Measurements from ENCODE around the gene MCUB. TPM values are rescaled to one million over a fixed set of nuclear protein-coding genes. Genes with fewer than 3 reads are reported as not detected.

Gene MCUB
- total RNA-seq, 1 experiment from 2014 or later, result 24.1 TPM

DNA sequence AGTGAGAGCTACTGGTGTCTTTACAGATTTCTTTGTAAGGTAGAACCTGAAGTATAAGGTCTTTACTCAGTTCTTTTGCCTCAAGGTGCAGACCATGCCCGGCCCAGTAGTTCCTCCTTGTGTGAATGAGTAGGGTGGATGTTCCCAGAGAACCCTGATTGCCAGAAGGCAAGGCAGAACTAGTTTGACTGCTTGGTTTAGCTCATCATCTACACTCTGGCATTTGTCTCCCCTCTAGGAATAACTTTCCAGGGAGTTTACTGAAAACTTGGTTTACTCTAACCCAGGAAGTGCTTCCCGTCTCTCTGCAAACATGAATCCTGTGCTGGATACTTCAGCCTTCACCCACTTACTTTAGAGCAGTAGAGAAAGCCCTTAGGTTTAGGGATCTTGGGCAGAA is 29.1 kb downstream of the MCUB start:
- H3K4me3 ChIP-seq (ENCODE audit: low read depth in 2 of 2, low read length in 2 of 2), result no peak overlapping the region
- DNase-seq (ENCODE audit: low read depth, low spot score) (no peak), ATAC-seq (no peak)
- intact Hi-C loops (cut with micrococcal nuclease; ENCODE audit: unreplicated experiment) (no loop called here), in situ Hi-C loops (cut with HindIII; ENCODE audit: low pct_unique_long_range_greater_than_20kb, low sequenced_read_pairs) (no loop called here)
- CTCF ChIA-PET, result no interaction called here
- no peak for TF ChIP-seq TCF7L2 (IDR thresholded peaks at IDR 0.05; ENCODE audit: low read depth, low read length)
- TF ChIP-seq REST (IDR thresholded peaks at IDR 0.05; ENCODE audit: insufficient read depth in 1 of 2, low read depth in 2 of 2, low read length in 1 of 2), result no peak
- TF ChIP-seq POLR2AphosphoS5 (IDR thresholded peaks at IDR 0.05; ENCODE audit: low read depth, low read length), result no peak
- no peak for TF ChIP-seq CTCF (IDR thresholded peaks at IDR 0.05)
- TF ChIP-seq SIN3A (IDR thresholded peaks at IDR 0.05; ENCODE audit: borderline replicate concordance, insufficient read depth, low read depth, low read length), result no peak
- H3K36me3 ChIP-seq (ENCODE audit: control insufficient read depth, insufficient read depth, low read length), result no peaks in the 10 kb centered on the region
- no peaks in the 10 kb centered on the region for H3K27me3 ChIP-seq (ENCODE audit: control insufficient read depth, insufficient read depth, low read length)
- H3K4me1 ChIP-seq (ENCODE audit: control insufficient read depth, insufficient read depth, low read length), result no peaks in the 10 kb centered on the region
- no peaks in the 10 kb centered on the region for H3K9me3 ChIP-seq (ENCODE audit: control insufficient read depth, insufficient read depth, low read depth, low read length)
- no TSS peak for BruUV-seq (replicated peaks)
- no peak overlapping the region for H3K27ac ChIP-seq (ENCODE audit: low read length)
- POLR2A ChIA-PET, result interaction anchor here (0.6 kb wide), 1 partner anchor 213 kb away, joined by 7 read pairs; no protein-coding TSS in a partner anchor

DNA sequence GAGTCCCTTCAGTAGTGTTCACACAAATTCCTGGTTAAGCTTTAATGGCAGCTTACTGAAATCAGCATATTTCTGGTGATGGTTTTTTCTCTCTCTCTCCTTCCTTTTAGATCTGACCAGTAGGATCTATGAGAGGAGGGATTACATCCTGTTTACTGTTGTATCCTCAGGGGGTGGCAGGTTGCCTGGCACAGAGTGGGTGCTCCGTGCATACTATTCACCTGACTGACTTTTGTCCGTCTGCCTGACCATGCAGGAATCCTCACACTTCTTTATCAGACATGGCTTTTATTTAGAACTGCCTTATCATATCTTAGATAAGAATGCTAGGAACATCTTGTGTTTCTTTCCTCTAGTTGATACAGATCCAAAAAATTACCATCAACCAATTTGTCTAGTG is 29.6 kb downstream of the MCUB start:
- Histone ChIP-seq H3K27ac (ENCODE audit: low read length) (no peak overlapping the region), H3K4me1 (ENCODE audit: control insufficient read depth, insufficient read depth, low read length) (no peaks in the 10 kb centered on the region), H3K27me3 (ENCODE audit: control insufficient read depth, insufficient read depth, low read length) (no peaks in the 10 kb centered on the region), H3K9me3 (ENCODE audit: control insufficient read depth, insufficient read depth, low read depth, low read length) (no peaks in the 10 kb centered on the region), H3K36me3 (ENCODE audit: control insufficient read depth, insufficient read depth, low read length) (no peaks in the 10 kb centered on the region), H3K4me3 (ENCODE audit: low read depth in 2 of 2, low read length in 2 of 2) (no peak overlapping the region)
- ChIA-PET CTCF (no interaction called here), POLR2A (interaction anchor here (0.6 kb wide), 1 partner anchor 214 kb away, joined by 7 read pairs; no protein-coding TSS in a partner anchor)
- ATAC-seq (no peak), DNase-seq (ENCODE audit: low read depth, low spot score) (no peak)
- in situ Hi-C loops (cut with HindIII; ENCODE audit: low pct_unique_long_range_greater_than_20kb, low sequenced_read_pairs), result no loop called here
- intact Hi-C loops (cut with micrococcal nuclease; ENCODE audit: unreplicated experiment), result no loop called here
- BruUV-seq (replicated peaks), result no TSS peak
- TF ChIP-seq REST (IDR thresholded peaks at IDR 0.05; ENCODE audit: insufficient read depth in 1 of 2, low read depth in 2 of 2, low read length in 1 of 2) (no peak), SIN3A (IDR thresholded peaks at IDR 0.05; ENCODE audit: borderline replicate concordance, insufficient read depth, low read depth, low read length) (no peak), CTCF (IDR thresholded peaks at IDR 0.05) (no peak), POLR2AphosphoS5 (IDR thresholded peaks at IDR 0.05; ENCODE audit: low read depth, low read length) (no peak), TCF7L2 (IDR thresholded peaks at IDR 0.05; ENCODE audit: low read depth, low read length) (no peak)
